ENCODE results near the gene EEF2KMT.

DNA sequence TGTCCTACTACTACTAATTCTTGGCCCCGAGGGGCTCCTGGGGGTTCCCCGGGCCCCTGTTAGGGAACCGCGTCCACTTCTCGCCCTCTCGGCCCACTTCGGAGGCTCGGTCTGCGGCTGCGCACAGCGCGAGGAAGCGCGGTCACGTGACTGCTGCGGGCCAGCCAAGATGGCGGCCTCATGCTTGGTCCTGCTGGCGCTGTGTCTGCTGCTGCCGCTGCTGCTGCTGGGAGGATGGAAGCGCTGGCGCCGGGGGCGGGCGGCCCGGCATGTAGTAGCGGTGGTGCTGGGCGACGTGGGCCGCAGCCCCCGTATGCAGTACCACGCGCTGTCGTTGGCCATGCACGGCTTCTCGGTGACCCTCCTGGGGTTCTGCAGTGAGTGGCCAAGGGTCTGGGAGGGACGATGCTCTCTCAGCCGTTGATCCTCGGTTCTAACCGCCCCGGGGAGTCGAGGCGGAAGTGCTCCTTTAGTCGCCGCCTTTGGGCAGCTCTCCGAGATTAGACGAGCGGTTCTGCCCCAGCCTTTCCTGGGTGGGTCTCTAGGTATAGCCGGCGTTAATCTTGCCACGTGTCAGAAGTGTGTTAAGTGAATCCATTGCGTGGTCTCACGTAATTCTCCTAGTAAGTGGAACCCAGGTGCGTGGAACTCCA is 25.8 kb downstream of the EEF2KMT start, which contains the start of gene ALG1:
- TF ChIP-seq, protein P1, sequence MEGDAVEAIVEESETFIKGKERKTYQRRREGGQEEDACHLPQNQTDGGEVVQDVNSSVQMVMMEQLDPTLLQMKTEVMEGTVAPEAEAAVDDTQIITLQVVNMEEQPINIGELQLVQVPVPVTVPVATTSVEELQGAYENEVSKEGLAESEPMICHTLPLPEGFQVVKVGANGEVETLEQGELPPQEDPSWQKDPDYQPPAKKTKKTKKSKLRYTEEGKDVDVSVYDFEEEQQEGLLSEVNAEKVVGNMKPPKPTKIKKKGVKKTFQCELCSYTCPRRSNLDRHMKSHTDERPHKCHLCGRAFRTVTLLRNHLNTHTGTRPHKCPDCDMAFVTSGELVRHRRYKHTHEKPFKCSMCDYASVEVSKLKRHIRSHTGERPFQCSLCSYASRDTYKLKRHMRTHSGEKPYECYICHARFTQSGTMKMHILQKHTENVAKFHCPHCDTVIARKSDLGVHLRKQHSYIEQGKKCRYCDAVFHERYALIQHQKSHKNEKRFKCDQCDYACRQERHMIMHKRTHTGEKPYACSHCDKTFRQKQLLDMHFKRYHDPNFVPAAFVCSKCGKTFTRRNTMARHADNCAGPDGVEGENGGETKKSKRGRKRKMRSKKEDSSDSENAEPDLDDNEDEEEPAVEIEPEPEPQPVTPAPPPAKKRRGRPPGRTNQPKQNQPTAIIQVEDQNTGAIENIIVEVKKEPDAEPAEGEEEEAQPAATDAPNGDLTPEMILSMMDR (IDR thresholded peaks at IDR 0.05), result no peak
- TF ChIP-seq POLR2A (IDR thresholded peaks at IDR 0.05), result peak; percentile 61 to 67

Measured in adrenal gland (tissue), 5 donors.